ENCODE measurements around the gene TNFRSF12A. TPM values are rescaled to one million over a fixed set of nuclear protein-coding genes. Genes with fewer than 3 reads are reported as not detected.

Gene TNFRSF12A
- total and polyA plus RNA-seq, 9 of the 15 experiments (the other 6 are each of a cell fraction or from before 2014, with no cell fraction given) = 0.41 to 61.8 (median 26.5) TPM

- Histone ChIP-seq H3K9me1 (ENCODE audit: control insufficient read depth, insufficient read depth, low read length) (no peaks in the 10 kb centered on the region), H4K20me1 (replicated peaks; ENCODE audit: control insufficient read depth, insufficient read depth, low read length) (peaks cover 3% of the 10 kb centered on the region), H3K27me3 (ENCODE audit: control insufficient read depth in 2 of 2, insufficient read depth in 2 of 2, low read length in 2 of 2) (peaks cover 43 to 71% of the 10 kb centered on the region in 2 experiments), H2AFZ (ENCODE audit: low read depth, low read length) (no peak overlapping the region), H3K4me3 (no peak overlapping the region), H3K27ac (ENCODE audit: extremely low read depth, low read depth, low read length) (no peak overlapping the region), H3K9me3 (replicated peaks; ENCODE audit: control insufficient read depth, insufficient read depth, low read depth, low read length) (no peaks in the 10 kb centered on the region), H3K79me2 (ENCODE audit: control insufficient read depth, insufficient read depth, low read length) (no peaks in the 10 kb centered on the region), H3K9ac (ENCODE audit: insufficient read depth in 1 of 2, low read depth in 2 of 2, low read length in 2 of 2) (no peak overlapping the region), H3K4me1 (replicated peaks in 1 of 2; ENCODE audit: control insufficient read depth in 2 of 2, insufficient read depth in 2 of 2, low read length in 2 of 2) (peaks cover 15 to 51% of the 10 kb centered on the region in 2 experiments), H3K36me3 (ENCODE audit: control insufficient read depth, insufficient read depth, low read length) (no peaks in the 10 kb centered on the region), H3K4me2 (ENCODE audit: insufficient read depth, low read length) (no peak overlapping the region)
- TF ChIP-seq HNRNPUL1 (IDR thresholded peaks at IDR 0.05; ENCODE audit: low read length) (no peak), PHF21A (IDR thresholded peaks at IDR 0.05; ENCODE audit: borderline replicate concordance, low read depth) (peak; percentile 29; the same call in 1 of the 2 replicates), CTBP1 (IDR thresholded peaks at IDR 0.05; ENCODE audit: borderline replicate concordance) (no peak), RBFOX2 (IDR thresholded peaks at IDR 0.05; ENCODE audit: low read depth, low read length) (no peak), KDM1A (IDR thresholded peaks at IDR 0.05) (peak in 1 of 2 experiments; percentile 32; a peak in 1 of 4 replicates), JUNB (CRISPR knock-in tag; conservative IDR thresholded peaks at IDR 0.05) (no peak)
- intact Hi-C loops (cut with micrococcal nuclease) (no loop called here), in situ Hi-C loops (cut with MboI) (no loop called here)
- FAIRE-seq = no peak
- ATAC-seq = no peak
- BruUV-seq (replicated peaks) = no TSS peak
- ChIA-PET CTCF (ENCODE audit: low intra/inter-chr PET ratio) (interaction anchor here (1.6 kb wide), 1 partner anchor 27 kb away, joined by 6 read pairs; no protein-coding TSS in a partner anchor), POLR2A (interaction anchor here (0.7 kb wide), 1 partner anchor 45 kb away, joined by 3 read pairs; no protein-coding TSS in a partner anchor)
- DNase-seq (ENCODE audit: extremely low read depth in 1 of 4, low spot score in 3 of 4) = no peak
- WGBS (ENCODE audit: insufficient coverage, low coverage, missing lambda C conversion rate) = 4% methylated on average over 7 of the region's 7 CpGs
Measured at GRCh38 chr16:3032624-3033023, 12.5 kb downstream of the TNFRSF12A start.

Data from K562 (cell line).